K562 (cell line): ENCODE data around the gene SON. TPM values are rescaled to one million over a fixed set of nuclear protein-coding genes. Genes with fewer than 3 reads are reported as not detected.

Source experiments
- ATAC-seq: fragments of 200-7000 bp; cut with Tn5 transposase; 3 replicates; pipeline ENCODE4 v1.9.1; 2020; ENCODE audit warnings: moderate library complexity
- BruUV-seq: library from RNA; stranded (reverse); fragments of 400-500 nt; replicated peaks from 2 replicates; lab custom pipeline; 2021; lab: Mats Ljungman, UMichigan
- CTCF ChIA-PET: fragments of 300-600 bp; formaldehyde crosslinking; extraction: SDS; loops from one replicate; lab custom pipeline; 2021; ENCODE audit warnings: low intra/inter-chr PET ratio; lab: Yijun Ruan, JAX
- POLR2A ChIA-PET: fragments of 300-600, 350-650 bp; sonication (Branson Sonifier 250); formaldehyde crosslinking; extraction: SDS; loops from one replicate; lab custom pipeline; 2021; ENCODE audit warnings: antibody characterized with exemption, inconsistent platforms; lab: Yijun Ruan, JAX
- DNase-seq, 4 experiments: peaks; one replicate each; pipeline versions ENCODE4 v3.0.0 to v3.0.0-alpha.2; 2011 to 2018; ENCODE audit warnings: low spot score in 3 of 4, mixed read lengths in 3 of 4; ENCODE audit errors: extremely low read depth in 1 of 4
- FAIRE-seq: peaks from 2 replicates; lab custom pipeline; 2011; peaks lifted over from hg19 to GRCh38; lab: Jason Lieb, UNC
- H2AFZ ChIP-seq: 2 replicates; pipeline ENCODE4 v1.6.0; 2011; ENCODE audit warnings: low read depth, low read length, control low read depth, inconsistent platforms
- H3K27ac ChIP-seq: fragments of 200-600 bp; 3 replicates; pipeline ENCODE4 v1.8.0; 2011; ENCODE audit warnings: low read depth, mild to moderate bottlenecking, control low read depth, inconsistent platforms, low read length, moderate library complexity, mixed read lengths; ENCODE audit errors: extremely low read depth
- H3K27me3 ChIP-seq, 2 experiments: fragments of 300-600 bp in 1 of 2; 2 replicates in 1 of 2; 3 replicates in 1 of 2; pipeline versions ENCODE4 v1.6.0 to v1.8.0; 2011; ENCODE audit warnings: inconsistent platforms in 2 of 2, low read length in 2 of 2, mild to moderate bottlenecking in 1 of 2, mixed read lengths in 1 of 2, moderate library complexity in 1 of 2; ENCODE audit not compliant: control insufficient read depth in 2 of 2, insufficient read depth in 2 of 2
- H3K36me3 ChIP-seq: fragments of 300-600 bp; 3 replicates; pipeline ENCODE4 v1.8.0; 2011; ENCODE audit warnings: mild to moderate bottlenecking, low read length, inconsistent platforms; ENCODE audit not compliant: control insufficient read depth, insufficient read depth
- H3K4me1 ChIP-seq, 2 experiments: fragments of 200-600 bp in 1 of 2; replicated peaks in 1 of 2; 2 replicates in 1 of 2; 3 replicates in 1 of 2; pipeline versions ENCODE4 v1.5.1 to v1.8.0; 2011; ENCODE audit warnings: inconsistent platforms in 2 of 2, low read length in 2 of 2, mild to moderate bottlenecking in 1 of 2, mixed read lengths in 1 of 2, moderate library complexity in 1 of 2; ENCODE audit not compliant: control insufficient read depth in 2 of 2, insufficient read depth in 2 of 2
- H3K4me2 ChIP-seq: 2 replicates; pipeline ENCODE4 v1.6.1; 2011; ENCODE audit warnings: low read length, control low read depth, inconsistent platforms, mixed read lengths; ENCODE audit not compliant: insufficient read depth
- H3K4me3 ChIP-seq: fragments of 200-600 bp; sonication (generic), shearing (Covaris generic); 2 replicates; pipeline ENCODE4 v1.5.1; 2016; ENCODE audit warnings: control low read depth, inconsistent platforms
- H3K79me2 ChIP-seq: fragments of 200-600 bp; 3 replicates; pipeline ENCODE4 v1.8.0; 2011; ENCODE audit warnings: low read length, inconsistent platforms; ENCODE audit not compliant: control insufficient read depth, insufficient read depth
- H3K9ac ChIP-seq, 2 experiments: 2 replicates each; pipeline versions ENCODE4 v1.6.0 to v1.6.1; 2011; ENCODE audit warnings: low read depth in 2 of 2, low read length in 2 of 2, control low read depth in 1 of 2, inconsistent platforms in 1 of 2, mild to moderate bottlenecking in 1 of 2, mixed read lengths in 1 of 2; ENCODE audit not compliant: insufficient read depth in 1 of 2
- H3K9me1 ChIP-seq: one replicate; pipeline ENCODE4 v1.6.0; 2011; ENCODE audit warnings: inconsistent platforms, mild to moderate bottlenecking, low read length, moderate library complexity; ENCODE audit not compliant: control insufficient read depth, insufficient read depth
- H3K9me3 ChIP-seq: replicated peaks from 2 replicates; pipeline ENCODE4 v1.5.1; 2011; ENCODE audit warnings: low read depth, low read length, inconsistent platforms; ENCODE audit not compliant: control insufficient read depth, insufficient read depth
- H4K20me1 ChIP-seq: replicated peaks from 2 replicates; pipeline ENCODE4 v1.6.1; 2011; ENCODE audit warnings: low read length, inconsistent platforms, mixed read lengths; ENCODE audit not compliant: control insufficient read depth, insufficient read depth
- BHLHE40 ChIP-seq: IDR thresholded peaks from 2 replicates; pipeline ENCODE4 v1.6.1; 2011; ENCODE audit warnings: low read length, improper control_type of control experiment
- CC2D1A ChIP-seq: fragments of 450-650 bp; IDR thresholded peaks from 2 replicates; pipeline ENCODE4 v1.6.1; 2017; ENCODE audit warnings: mild to moderate bottlenecking
- CCAR2 ChIP-seq: fragments of 200-400 bp; formaldehyde crosslinking; IDR thresholded peaks from 2 replicates; pipeline ENCODE4 v1.6.1; 2017; ENCODE audit warnings: mild to moderate bottlenecking, low read depth, low read length
- FUS ChIP-seq: fragments of 200-400 bp; formaldehyde crosslinking; optimal IDR thresholded peaks from 2 replicates; pipeline ENCODE3; 2017; ENCODE audit warnings: low read depth, low read length
- IRF1 ChIP-seq: sonication (generic); formaldehyde crosslinking; IDR thresholded peaks from 2 replicates; pipeline ENCODE4 v1.8.0; 2022; ENCODE audit warnings: missing genetic modification reagents, mild to moderate bottlenecking, borderline replicate concordance
- MLX ChIP-seq, 2 experiments: fragments of 450-650 bp in 1 of 2; sonication (generic) in 1 of 2; formaldehyde crosslinking; conservative IDR thresholded peaks; 2 replicates each; pipeline versions ENCODE4 v1.4.0 to v1.8.1; 2020 to 2022; ENCODE audit warnings: mild to moderate bottlenecking in 1 of 2, missing genetic modification reagents in 1 of 2
- MTA1 ChIP-seq: fragments of 450-650 bp; IDR thresholded peaks from 2 replicates; pipeline ENCODE4 v1.6.1; 2017; ENCODE audit warnings: borderline replicate concordance
- NFXL1 ChIP-seq: fragments of 450-650 bp; formaldehyde crosslinking; IDR thresholded peaks from 2 replicates; pipeline ENCODE4 v1.4.0; 2021; ENCODE audit warnings: mild to moderate bottlenecking
- PTBP1 ChIP-seq: fragments of 200-400 bp; formaldehyde crosslinking; IDR thresholded peaks from 2 replicates; pipeline ENCODE4 v1.6.1; 2017; ENCODE audit warnings: low read depth, low read length
- RNF219 ChIP-seq: fragments of 250-450 bp; sonication (Bioruptor Pico); IDR thresholded peaks from 2 replicates; pipeline ENCODE4 v1.5.0; 2022; ENCODE audit warnings: mild to moderate bottlenecking
- SIN3A ChIP-seq, 2 experiments: fragments of 150-350 bp in 1 of 2; IDR thresholded peaks; 2 replicates each; pipeline ENCODE4 v1.6.1; 2011 to 2016; ENCODE audit warnings: borderline replicate concordance in 2 of 2, low read depth in 2 of 2, low read length in 2 of 2, mild to moderate bottlenecking in 2 of 2, moderate library complexity in 2 of 2; ENCODE audit not compliant: control insufficient read depth in 1 of 2
- U2AF2 ChIP-seq: fragments of 200-400 bp; formaldehyde crosslinking; optimal IDR thresholded peaks from 2 replicates; pipeline ENCODE3; 2017; ENCODE audit warnings: low read depth, mild to moderate bottlenecking, low read length
- ZBTB34 ChIP-seq: fragments of 250-450 bp; sonication (Bioruptor Pico); IDR thresholded peaks from 2 replicates; pipeline ENCODE4 v1.8.0; 2021; ENCODE audit warnings: mild to moderate bottlenecking, moderate library complexity
- ZEB2 ChIP-seq: fragments of 450-650 bp; IDR thresholded peaks from 2 replicates; pipeline ENCODE4 v1.6.1; 2016
- ZNF324 ChIP-seq: fragments of 250-450 bp; sonication (Bioruptor Pico); IDR thresholded peaks from 2 replicates; pipeline ENCODE4 v1.4.0; 2020; ENCODE audit warnings: mild to moderate bottlenecking
- ZNF583 ChIP-seq: fragments of 250-450 bp; sonication (Bioruptor Pico); IDR thresholded peaks from 2 replicates; pipeline ENCODE4 v1.4.0; 2020
- ZNF699 ChIP-seq: fragments of 250-450 bp; sonication (Bioruptor Pico); IDR thresholded peaks from 2 replicates; pipeline ENCODE4 v1.8.0; 2021; ENCODE audit warnings: mild to moderate bottlenecking, moderate library complexity; ENCODE audit not compliant: insufficient replicate concordance
- WGBS: fragments of 100-300 bp; shearing (Covaris generic); methylation state at CpG from one replicate; pipeline ENCODE4 v1.1.6; 2016; ENCODE audit warnings: low coverage, mixed read lengths; ENCODE audit not compliant: insufficient coverage; ENCODE audit errors: missing lambda C conversion rate; 5-methylcytosine and 5-hydroxymethylcytosine counted together
- in situ Hi-C: fragments of 300-500 bp; cut with MboI; formaldehyde crosslinking; loops from 4 replicates; pipeline ENCODE4 v1.15.0; 2018; ENCODE audit warnings: inconsistent platforms, mixed read lengths
- intact Hi-C: fragments of 100-400 bp; cut with micrococcal nuclease; formaldehyde crosslinking; loops from 2 replicates; pipeline ENCODE4 v1.14.2; 2022
- polyA plus RNA-seq, 8 experiments: library from polyadenylated mRNA; depleted of rRNA in 4 of 8; stranded (reverse) in 5 of 8; unstranded in 3 of 8; fragments of >200 nt; fragmentation: Nextera tagmentation in 2 of 8; fragmentation: Illumina TruSeq in 1 of 8; extraction: Ambion mirVana in 2 of 8; extraction: Trizol in 1 of 8; gene quantifications; 2 replicates each; pipeline versions ENCODE4 v1.2.1 to v1.2.3, GENCODE V29; 2011 to 2014; ENCODE audit warnings: inconsistent platforms in 1 of 8, missing spikeins in 1 of 8
- total RNA-seq, 7 experiments: library from RNA; depleted of rRNA in 6 of 7; stranded (reverse); fragments of >200 nt in 6 of 7; fragmentation: Illumina TruSeq in 2 of 7; extraction: Trizol in 2 of 7; gene quantifications; 2 replicates each; pipeline versions ENCODE4 v1.2.1 to v1.2.3, GENCODE V29; 2011 to 2021; ENCODE audit warnings: low replicate concordance in 1 of 7

Gene SON
- total and polyA plus RNA-seq, 9 of the 15 experiments (the other 6 are each of a cell fraction or from before 2014, with no cell fraction given), result 105 to 742 (median 187) TPM

GRCh38 chr21:33495743-33496142 is 47.1 kb upstream of the SON start (continued):
- no peak for TF ChIP-seq U2AF2
- TF ChIP-seq MLX (CRISPR knock-in tag; conservative IDR thresholded peaks at IDR 0.05), result no peak
- no peak for TF ChIP-seq ZNF699
- TF ChIP-seq ZNF324 (CRISPR knock-in tag), result no peak
- no peak for TF ChIP-seq ZBTB34 (CRISPR knock-in tag)

- no peaks in the 10 kb centered on the region for H3K36me3 ChIP-seq
- peak; percentile 23; the same call in 2 of the 3 replicates for ATAC-seq
- 26% methylated on average over 7 of the region's 7 CpGs for WGBS
- H3K4me3 ChIP-seq, result no peak overlapping the region
- H3K9me1 ChIP-seq, result no peaks in the 10 kb centered on the region
- H3K4me1 ChIP-seq, result peaks cover 0 to 8% of the 10 kb centered on the region in 2 experiments; a peak in 3 of 5 replicates
- BruUV-seq, result no TSS peak
- no peaks in the 10 kb centered on the region for H3K27me3 ChIP-seq
- no peak for FAIRE-seq
- peak overlapping the region; percentile 53 for H2AFZ ChIP-seq
- no peak overlapping the region; a peak in 1 of 4 replicates for H3K9ac ChIP-seq
- POLR2A ChIA-PET, result interaction anchor here (0.9 to 1.3 kb wide), 2 partner anchors 10 to 14 kb away, joined by 3 to 6 read pairs; no protein-coding TSS in a partner anchor
- in situ Hi-C loops (no loop called here), intact Hi-C loops (no loop called here)
- no peak overlapping the region for H3K4me2 ChIP-seq
- CTCF ChIA-PET, result no interaction called here
- DNase-seq, result peak in 1 of 4 experiments; percentile 28
- H3K9me3 ChIP-seq, result no peaks in the 10 kb centered on the region
- no peaks in the 10 kb centered on the region for H3K79me2 ChIP-seq
- no peaks in the 10 kb centered on the region for H4K20me1 ChIP-seq
- H3K27ac ChIP-seq, result no peak overlapping the region
- no peak for TF ChIP-seq CCAR2
- TF ChIP-seq IRF1 (CRISPR knock-in tag), result no peak
- TF ChIP-seq SIN3A (IDR thresholded peaks at IDR 0.05; ENCODE audit: borderline replicate concordance in 2 of 2, control insufficient read depth in 1 of 2, low read depth in 2 of 2, low read length in 2 of 2), result no peak
- no peak for TF ChIP-seq BHLHE40
- no peak for TF ChIP-seq CC2D1A
- TF ChIP-seq ZNF583 (CRISPR knock-in tag), result no peak
- no peak for TF ChIP-seq ZEB2
- TF ChIP-seq MTA1, result no peak
- TF ChIP-seq PTBP1, result no peak
- TF ChIP-seq NFXL1 (CRISPR knock-in tag), result no peak
- no peak for TF ChIP-seq RNF219 (CRISPR knock-in tag)
- no peak for TF ChIP-seq FUS
Measured at GRCh38 chr21:33496345-33496744, 46.5 kb upstream of the SON start.
